H9 (cell line): ENCODE data around the gene UTP25. TPM values are rescaled to one million over a fixed set of nuclear protein-coding genes. Genes with fewer than 3 reads are reported as not detected.

Source experiments
- DNase-seq: peaks from one replicate; pipeline ENCODE4 v3.0.0-alpha.2; 2017
- H2AFZ ChIP-seq: one replicate; pipeline ENCODE4 v1.6.1; 2013; ENCODE audit warnings: mild to moderate bottlenecking, low read length, control low read depth, moderate library complexity
- H2AK5ac ChIP-seq: 2 replicates; pipeline ENCODE4 v1.6.1; 2013; ENCODE audit warnings: low read length, control low read depth, mixed read lengths; ENCODE audit not compliant: insufficient read length
- H2BK120ac ChIP-seq: one replicate; pipeline ENCODE4 v1.6.1; 2013; ENCODE audit warnings: low read depth, mild to moderate bottlenecking, low read length, control low read depth, inconsistent platforms; ENCODE audit not compliant: poor library complexity, severe bottlenecking
- H2BK12ac ChIP-seq: 2 replicates; pipeline ENCODE4 v1.6.1; 2013; ENCODE audit warnings: low read length, control low read depth, mixed read lengths, low read depth; ENCODE audit not compliant: insufficient read length
- H2BK15ac ChIP-seq: 2 replicates; pipeline ENCODE4 v1.6.1; 2013; ENCODE audit warnings: low read depth, low read length, control low read depth
- H2BK20ac ChIP-seq: one replicate; pipeline ENCODE4 v1.6.1; 2013; ENCODE audit warnings: low read depth, mild to moderate bottlenecking, low read length, control low read depth, inconsistent platforms; ENCODE audit not compliant: poor library complexity, severe bottlenecking
- H2BK5ac ChIP-seq: 2 replicates; pipeline ENCODE4 v1.6.1; 2013; ENCODE audit warnings: low read length, control low read depth, mixed read lengths; ENCODE audit not compliant: insufficient read length
- H3K14ac ChIP-seq: 2 replicates; pipeline ENCODE4 v1.6.1; 2013; ENCODE audit warnings: low read length, control low read depth; ENCODE audit not compliant: insufficient read depth
- H3K18ac ChIP-seq: 2 replicates; pipeline ENCODE4 v1.6.1; 2013; ENCODE audit warnings: low read depth, mild to moderate bottlenecking, mixed read lengths, low read length, control low read depth; ENCODE audit not compliant: insufficient read length
- H3K23ac ChIP-seq: 2 replicates; pipeline ENCODE4 v1.6.1; 2013; ENCODE audit warnings: low read length, control low read depth, mixed read lengths, low read depth; ENCODE audit not compliant: insufficient read length
- H3K23me2 ChIP-seq: 2 replicates; pipeline ENCODE4 v1.6.1; 2013; ENCODE audit warnings: low read depth, mild to moderate bottlenecking, mixed read lengths, low read length, control low read depth; ENCODE audit not compliant: insufficient read length, poor library complexity, severe bottlenecking
- H3K27ac ChIP-seq: 2 replicates; pipeline ENCODE4 v1.5.1; 2013; ENCODE audit warnings: low read length, control low read depth, mixed read lengths, low read depth; ENCODE audit not compliant: insufficient read length
- H3K27me3 ChIP-seq: 2 replicates; pipeline ENCODE4 v1.6.1; 2013; ENCODE audit warnings: low read length, control low read depth, inconsistent platforms; ENCODE audit not compliant: insufficient read depth
- H3K4ac ChIP-seq: 2 replicates; pipeline ENCODE4 v1.6.1; 2013; ENCODE audit warnings: low read depth, mild to moderate bottlenecking, control low read depth, inconsistent platforms, low read length, moderate library complexity
- H3K4me1 ChIP-seq: 2 replicates; pipeline ENCODE4 v1.6.1; 2013; ENCODE audit warnings: low read length, control low read depth, inconsistent platforms; ENCODE audit not compliant: insufficient read depth
- H3K4me2 ChIP-seq: 2 replicates; pipeline ENCODE4 v1.6.1; 2013; ENCODE audit warnings: low read length, control low read depth, mixed read lengths; ENCODE audit not compliant: insufficient read length, insufficient read depth
- H3K56ac ChIP-seq: 2 replicates; pipeline ENCODE4 v1.6.1; 2013; ENCODE audit warnings: low read depth, mild to moderate bottlenecking, mixed read lengths, low read length, control low read depth; ENCODE audit not compliant: insufficient read length
- H3K79me1 ChIP-seq: 2 replicates; pipeline ENCODE4 v1.6.1; 2013; ENCODE audit warnings: low read depth, mild to moderate bottlenecking, moderate library complexity, low read length, control low read depth, inconsistent platforms; ENCODE audit not compliant: insufficient read depth, poor library complexity, severe bottlenecking
- H3K79me2 ChIP-seq: 2 replicates; pipeline ENCODE4 v1.6.1; 2013; ENCODE audit warnings: low read length, control low read depth, inconsistent platforms; ENCODE audit not compliant: insufficient read depth
- H3K9ac ChIP-seq: 2 replicates; pipeline ENCODE4 v1.6.1; 2013; ENCODE audit warnings: low read length, control low read depth, mixed read lengths; ENCODE audit not compliant: insufficient read length; ENCODE audit errors: extremely low read depth
- H3K9me3 ChIP-seq: one replicate; pipeline ENCODE4 v1.6.1; 2013; ENCODE audit warnings: low read depth, low read length, inconsistent platforms; ENCODE audit not compliant: control insufficient read depth
- H3T11ph ChIP-seq: one replicate; pipeline ENCODE4 v1.6.1; 2013; ENCODE audit warnings: mild to moderate bottlenecking, low read length, control low read depth, inconsistent platforms
- H4K20me1 ChIP-seq: one replicate; pipeline ENCODE4 v1.6.1; 2013; ENCODE audit not compliant: control insufficient read depth, insufficient read length, insufficient read depth
- H4K5ac ChIP-seq: 2 replicates; pipeline ENCODE4 v1.6.1; 2013; ENCODE audit warnings: low read depth, mild to moderate bottlenecking, mixed read lengths, low read length, control low read depth; ENCODE audit not compliant: insufficient read length
- H4K8ac ChIP-seq: replicated peaks from 2 replicates; pipeline ENCODE4 v1.6.1; 2013; ENCODE audit warnings: low read length, control low read depth, mixed read lengths, low read depth; ENCODE audit not compliant: insufficient read length
- H4K91ac ChIP-seq: 2 replicates; pipeline ENCODE4 v1.6.1; 2013; ENCODE audit warnings: low read depth, mild to moderate bottlenecking, moderate library complexity, mixed read lengths, low read length, control low read depth; ENCODE audit not compliant: insufficient read length
- H3K27ac Mint-ChIP-seq, 3 experiments: 2 replicates in 2 of 3; 3 replicates in 1 of 3; pipeline ENCODE4 v1.8.0; 2020 to 2021; ENCODE audit warnings: mixed read lengths in 3 of 3, mild to moderate bottlenecking in 1 of 3, moderate library complexity in 1 of 3
- H3K27me3 Mint-ChIP-seq: 2 replicates; pipeline ENCODE4 v1.8.0; 2021; ENCODE audit warnings: low read depth, mild to moderate bottlenecking, moderate library complexity, mixed read lengths
- H3K36me3 Mint-ChIP-seq, 3 experiments: 2 replicates in 2 of 3; 3 replicates in 1 of 3; pipeline ENCODE4 v1.8.0; 2020 to 2021; ENCODE audit warnings: low read depth in 3 of 3, mixed read lengths in 3 of 3; ENCODE audit not compliant: insufficient read depth in 1 of 3
- H3K4me1 Mint-ChIP-seq, 2 experiments: 2 replicates each; pipeline ENCODE4 v1.8.0; 2020; ENCODE audit warnings: mixed read lengths in 2 of 2
- H3K4me3 Mint-ChIP-seq, 2 experiments: 2 replicates in 1 of 2; 3 replicates in 1 of 2; pipeline ENCODE4 v1.8.0; 2020 to 2021; ENCODE audit warnings: mild to moderate bottlenecking in 2 of 2, mixed read lengths in 2 of 2, moderate library complexity in 1 of 2
- H3K9me3 Mint-ChIP-seq, 2 experiments: 2 replicates in 1 of 2; 3 replicates in 1 of 2; pipeline ENCODE4 v1.8.0; 2020; ENCODE audit warnings: mild to moderate bottlenecking in 2 of 2, mixed read lengths in 2 of 2, moderate library complexity in 1 of 2
- WGBS: extraction: QIAGEN DNeasy Blood & Tissue Kit; methylation state at CpG from one replicate; pipeline ENCODE4 v1.1.7; 2013; ENCODE audit warnings: missing lambda C conversion rate, low lambda C conversion rate, mixed read lengths; ENCODE audit not compliant: insufficient read length; ENCODE audit errors: extremely low coverage; 5-methylcytosine and 5-hydroxymethylcytosine counted together
- total RNA-seq: library from RNA; stranded (reverse); gene quantifications from 2 replicates; pipeline ENCODE4 v1.2.1, GENCODE V29; 2021
- TF ChIP-seq, protein P1 (sequence below): fragments of 200-600 bp; sonication (generic); conservative IDR thresholded peaks from 3 replicates; pipeline ENCODE4 v1.8.0; 2021; ENCODE audit warnings: antibody characterized with exemption, mild to moderate bottlenecking

The UTP25 gene
- total RNA-seq, 1 experiment from 2014 or later = 12.9 TPM

DNA sequence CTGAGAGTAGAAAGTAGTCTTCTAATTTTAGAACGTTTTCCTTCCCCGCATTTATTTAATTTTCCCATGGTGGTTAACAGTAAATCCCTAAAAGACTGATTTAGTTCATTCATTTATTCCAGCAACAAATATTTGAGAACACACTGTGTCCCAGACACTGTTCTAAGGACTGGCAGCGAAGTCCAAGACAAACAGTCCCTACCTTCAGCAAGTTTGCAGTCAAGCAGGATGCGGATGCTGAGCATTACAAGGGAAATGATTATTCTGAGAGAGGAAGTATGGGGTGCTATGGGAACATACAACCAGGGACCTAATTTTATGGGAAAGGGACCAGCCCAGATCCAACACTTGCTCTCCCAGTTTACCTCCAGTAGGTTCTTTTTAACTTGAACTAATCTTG lies 42.2 kb upstream of the UTP25 start:
- Histone ChIP-seq H4K20me1 (no peaks in the 10 kb centered on the region), H3K27me3 (no peaks in the 10 kb centered on the region), H3K4me2 (no peak overlapping the region), H3K79me2 (no peaks in the 10 kb centered on the region; the same call in 1 of the 2 replicates), H3K9me3 (no peaks in the 10 kb centered on the region), H2AFZ (no peak overlapping the region), H3K23ac (no peak overlapping the region), H3K18ac (no peak overlapping the region), H3K4ac (no peak overlapping the region), H2BK15ac (no peak overlapping the region), H3K56ac (no peak overlapping the region), H2BK20ac (no peak overlapping the region), H2BK5ac (no peak overlapping the region), H3T11ph (no peak overlapping the region), H3K4me1 (no peaks in the 10 kb centered on the region), H4K91ac (no peak overlapping the region), H2BK120ac (no peak overlapping the region), H2AK5ac (no peak overlapping the region), H3K27ac (no peak overlapping the region), H3K23me2 (no peaks in the 10 kb centered on the region), H2BK12ac (no peak overlapping the region), H4K8ac (no peak overlapping the region), H3K14ac (no peak overlapping the region), H4K5ac (no peak overlapping the region), H3K9ac (no peak overlapping the region), H3K79me1 (no peaks in the 10 kb centered on the region)
- H3K4me3 Mint-ChIP-seq = no peak overlapping the region
- H3K4me1 Mint-ChIP-seq = peaks cover 10 to 14% of the 10 kb centered on the region in 2 experiments
- WGBS = no CpG with 5 or more reads among the region's 4 CpGs
- DNase-seq = no peak
- H3K9me3 Mint-ChIP-seq = no peaks in the 10 kb centered on the region; a peak in 1 of 5 replicates
- TF ChIP-seq, protein P1, sequence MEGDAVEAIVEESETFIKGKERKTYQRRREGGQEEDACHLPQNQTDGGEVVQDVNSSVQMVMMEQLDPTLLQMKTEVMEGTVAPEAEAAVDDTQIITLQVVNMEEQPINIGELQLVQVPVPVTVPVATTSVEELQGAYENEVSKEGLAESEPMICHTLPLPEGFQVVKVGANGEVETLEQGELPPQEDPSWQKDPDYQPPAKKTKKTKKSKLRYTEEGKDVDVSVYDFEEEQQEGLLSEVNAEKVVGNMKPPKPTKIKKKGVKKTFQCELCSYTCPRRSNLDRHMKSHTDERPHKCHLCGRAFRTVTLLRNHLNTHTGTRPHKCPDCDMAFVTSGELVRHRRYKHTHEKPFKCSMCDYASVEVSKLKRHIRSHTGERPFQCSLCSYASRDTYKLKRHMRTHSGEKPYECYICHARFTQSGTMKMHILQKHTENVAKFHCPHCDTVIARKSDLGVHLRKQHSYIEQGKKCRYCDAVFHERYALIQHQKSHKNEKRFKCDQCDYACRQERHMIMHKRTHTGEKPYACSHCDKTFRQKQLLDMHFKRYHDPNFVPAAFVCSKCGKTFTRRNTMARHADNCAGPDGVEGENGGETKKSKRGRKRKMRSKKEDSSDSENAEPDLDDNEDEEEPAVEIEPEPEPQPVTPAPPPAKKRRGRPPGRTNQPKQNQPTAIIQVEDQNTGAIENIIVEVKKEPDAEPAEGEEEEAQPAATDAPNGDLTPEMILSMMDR = no peak
- H3K27me3 Mint-ChIP-seq = peaks cover 8% of the 10 kb centered on the region
- peaks cover 0 to 51% (median 41%) of the 10 kb centered on the region in 3 experiments; a peak in 5 of 7 replicates for H3K36me3 Mint-ChIP-seq
- H3K27ac Mint-ChIP-seq = no peak overlapping the region
